ENCODE results near the gene CD40. TPM values are rescaled to one million over a fixed set of nuclear protein-coding genes. Genes with fewer than 3 reads are reported as not detected.

Gene CD40
- total and polyA plus RNA-seq, 2 of the 8 experiments (the other 6 are each of a cell fraction or from before 2014, with no cell fraction given), result 14.5 to 18.8 TPM

DNA sequence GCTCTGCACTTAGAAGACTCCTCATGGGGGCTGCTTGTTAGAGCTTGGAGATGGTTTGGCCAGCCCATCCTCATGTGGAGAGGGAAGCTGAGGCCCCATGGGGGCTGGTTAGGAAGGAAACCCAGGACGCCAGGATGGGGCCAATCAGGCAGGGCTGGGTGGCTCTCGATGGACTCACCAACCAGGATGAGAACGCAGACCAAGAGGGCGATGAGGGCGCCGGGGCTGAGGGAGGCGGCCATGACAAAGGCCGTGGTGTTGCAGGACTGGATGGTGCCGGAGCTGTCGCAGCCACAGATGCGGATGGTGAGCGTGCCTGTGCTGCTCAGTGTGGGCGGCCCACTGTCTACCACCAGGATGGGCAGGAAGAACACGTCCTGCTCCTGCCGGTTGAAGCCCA is 59.7 kb downstream of the CD40 start:
- Histone ChIP-seq H3K4ac (replicated peaks; ENCODE audit: insufficient read length, low read depth, low read length) (no peak overlapping the region), H2AK5ac (ENCODE audit: low read depth, low read length) (no peak overlapping the region), H3K18ac (ENCODE audit: extremely low read depth, low read length) (no peak overlapping the region), H3K9ac (replicated peaks in 1 of 4; ENCODE audit: extremely low read depth in 1 of 4, low read depth in 3 of 4, low read length in 3 of 4) (no peak overlapping the region), H2AFZ (ENCODE audit: low read length) (no peak overlapping the region), H3K23me2 (ENCODE audit: low read depth, low read length) (peaks cover 2% of the 10 kb centered on the region; the same call in 1 of the 2 replicates), H3K14ac (ENCODE audit: insufficient read length) (no peak overlapping the region), H4K8ac (ENCODE audit: extremely low read depth, insufficient read depth, low read length) (no peak overlapping the region), H3K79me1 (ENCODE audit: low read depth, low read length) (no peaks in the 10 kb centered on the region), H2BK20ac (ENCODE audit: low read length) (no peak overlapping the region), H4K20me1 (replicated peaks in 1 of 2; ENCODE audit: control insufficient read depth in 1 of 2, insufficient read depth in 2 of 2, low read length in 2 of 2) (no peaks in the 10 kb centered on the region), H3K27ac (ENCODE audit: low read depth, low read length) (no peak overlapping the region), H3K9me3 (ENCODE audit: insufficient read depth in 2 of 2, low read depth in 1 of 2, low read length in 1 of 2) (no peaks in the 10 kb centered on the region), H2BK5ac (ENCODE audit: low read depth, low read length) (no peak overlapping the region), H4K91ac (replicated peaks; ENCODE audit: insufficient read length, low read length) (no peak overlapping the region), H2BK12ac (ENCODE audit: low read depth, low read length) (no peak overlapping the region), H3K36me3 (ENCODE audit: control insufficient read depth in 2 of 4, insufficient read depth in 4 of 4, low read length in 3 of 4) (no peaks in the 10 kb centered on the region), H3K56ac (replicated peaks; ENCODE audit: insufficient read length, low read depth, low read length) (no peak overlapping the region), H2BK120ac (replicated peaks; ENCODE audit: low read depth, low read length) (no peak overlapping the region), H3K79me2 (ENCODE audit: control insufficient read depth in 1 of 2, insufficient read depth in 2 of 2, low read length in 2 of 2) (no peaks in the 10 kb centered on the region), H4K5ac (ENCODE audit: insufficient read length, low read depth, low read length) (no peak overlapping the region), H3K4me3 (ENCODE audit: extremely low read depth in 1 of 4, insufficient read depth in 2 of 4, low read depth in 3 of 4, low read length in 4 of 4) (no peak overlapping the region), H3K4me2 (ENCODE audit: insufficient read depth in 1 of 2, low read depth in 2 of 2, low read length in 2 of 2) (no peak overlapping the region), H2BK15ac (ENCODE audit: low read length) (no peak overlapping the region), H3K27me3 (replicated peaks in 1 of 4; ENCODE audit: control insufficient read depth in 3 of 4, extremely low read depth in 1 of 4, insufficient read depth in 3 of 4, low read length in 3 of 4) (peaks cover 8 to 28% (median 26%) of the 10 kb centered on the region in 4 experiments), H3K23ac (ENCODE audit: insufficient read length) (no peak overlapping the region), H3K4me1 (replicated peaks in 1 of 4; ENCODE audit: control insufficient read depth in 3 of 4, insufficient read depth in 4 of 4, low read length in 3 of 4) (no peaks in the 10 kb centered on the region; a peak in 1 of 7 replicates)
- FAIRE-seq (no peak), DNase-seq (ENCODE audit: low read depth in 1 of 2, low spot score in 2 of 2) (no peak)
- ChIA-PET POLR2A (ENCODE audit: partially characterized antibody) (no interaction called here), CTCF (ENCODE audit: partially characterized antibody) (interaction anchor here (0.8 to 18.5 kb wide), 7 partner anchors 12 to 106 kb away, joined by 3 to 233 read pairs (median 8); no protein-coding TSS in a partner anchor)
- 92% methylated on average over 10 of the region's 15 CpGs; no CpG with 5 or more reads in 1 of the 2 experiments for WGBS, 2 experiments (ENCODE audit: extremely low coverage in 1 of 2, insufficient coverage in 1 of 2, insufficient read length in 1 of 2, insufficient replicate concordance in 2 of 2, low coverage in 1 of 2, low lambda C conversion rate in 2 of 2, missing lambda C conversion rate in 1 of 2)
- TF ChIP-seq POU5F1 (IDR thresholded peaks at IDR 0.05; ENCODE audit: low read depth, low read length) (no peak), GTF2F1 (IDR thresholded peaks at IDR 0.05; ENCODE audit: borderline replicate concordance, low read depth, low read length) (no peak), RFX5 (IDR thresholded peaks at IDR 0.05; ENCODE audit: borderline replicate concordance, low read depth, low read length) (no peak), EP300 (IDR thresholded peaks at IDR 0.05; ENCODE audit: borderline replicate concordance in 1 of 2, low read depth in 2 of 2, low read length in 2 of 2) (no peak)

Measured in H1 (cell line).